D341Med (cell line): ENCODE data around the gene OR1F1.
"Not testable (repeated sequence)": the region's sequence is repeated elsewhere in the genome, so short reads cannot be mapped to it uniquely, and the experiment has no call there.

ENCODE experiments used
- DNase-seq: peaks from one replicate; pipeline ENCODE4 v3.0.0; 2012; ENCODE audit warnings: low spot score

OR1F1 gene

GRCh38 chr16:3187798-3188674, at the start of gene OR1F1:
OR1F1 (plus strand) TSS chr16:3188204.
- peak; percentile 69 for DNase-seq

GRCh38 chr16:3138342-3138741, 49.7 kb upstream of the OR1F1 start:
- DNase-seq = no peak

GRCh38 chr16:3138823-3139426, 49.1 kb upstream of the OR1F1 start:
- DNase-seq = no peak

- DNase-seq = not testable (repeated sequence)
Measured at GRCh38 chr16:3139561-3139960, 48.4 kb upstream of the OR1F1 start.

GRCh38 chr16:3140603-3141427, 47.2 kb upstream of the OR1F1 start:
- no peak for DNase-seq

- no peak for DNase-seq
Measured at GRCh38 chr16:3141781-3142311, 46.2 kb upstream of the OR1F1 start.

GRCh38 chr16:3142327-3142726, 45.7 kb upstream of the OR1F1 start:
- no peak for DNase-seq

- no peak for DNase-seq
Measured at GRCh38 chr16:3142770-3143169, 45.2 kb upstream of the OR1F1 start.

- DNase-seq = no peak
Measured at GRCh38 chr16:3143189-3143588, 44.8 kb upstream of the OR1F1 start.

GRCh38 chr16:3143598-3144320, 44.2 kb upstream of the OR1F1 start:
- DNase-seq = no peak

- DNase-seq = no peak
Measured at GRCh38 chr16:3144321-3144983, 43.6 kb upstream of the OR1F1 start.

GRCh38 chr16:3145151-3145550, 42.9 kb upstream of the OR1F1 start:
- DNase-seq = no peak

- DNase-seq = no peak
Measured at GRCh38 chr16:3145660-3146059, 42.3 kb upstream of the OR1F1 start.

GRCh38 chr16:3147046-3147756, 40.8 kb upstream of the OR1F1 start:
- DNase-seq = no peak

GRCh38 chr16:3147757-3148104, 40.3 kb upstream of the OR1F1 start:
- DNase-seq = no peak

GRCh38 chr16:3148256-3149192, 39.5 kb upstream of the OR1F1 start:
- no peak for DNase-seq

GRCh38 chr16:3149193-3149530, 38.8 kb upstream of the OR1F1 start:
- no peak for DNase-seq

- peak; percentile 65 for DNase-seq
Measured at GRCh38 chr16:3149630-3150345, 38.2 kb upstream of the OR1F1 start.
